GM10266 (cell line): Measurements from ENCODE around the gene CEP131.

Experiments
- DNase-seq: peaks from one replicate; pipeline ENCODE4 v3.0.0; 2012; ENCODE audit errors: extremely low spot score
- CTCF ChIP-seq: IDR thresholded peaks from 2 replicates; pipeline ENCODE4 v1.5.1; 2012; ENCODE audit warnings: mild to moderate bottlenecking, low read depth; ENCODE audit not compliant: control insufficient read depth, insufficient read depth; ENCODE audit errors: missing control alignments

Gene CEP131

GRCh38 chr17:81164371-81165245 is 58.2 kb downstream of the CEP131 start:
- TF ChIP-seq CTCF: no peak
- no peak for DNase-seq

GRCh38 chr17:81163703-81164370 is 58.9 kb downstream of the CEP131 start:
- TF ChIP-seq CTCF: no peak
- no peak for DNase-seq

- no peak for DNase-seq
- no peak for TF ChIP-seq CTCF
Observed at GRCh38 chr17:81163051-81163695, 59.6 kb downstream of the CEP131 start.

GRCh38 chr17:81162491-81162890 is 60.3 kb downstream of the CEP131 start:
- DNase-seq: no peak
- no peak for TF ChIP-seq CTCF

- TF ChIP-seq CTCF: no peak
- no peak for DNase-seq
Observed at GRCh38 chr17:81161972-81162371, 60.8 kb downstream of the CEP131 start.

- no peak for DNase-seq
- TF ChIP-seq CTCF: no peak
Observed at GRCh38 chr17:81161536-81161935, 61.2 kb downstream of the CEP131 start.
